NT2/D1 (cell line): Measurements from ENCODE around the gene LRIG3.
"Not testable (repeated sequence)": the region's sequence is repeated elsewhere in the genome, so short reads cannot be mapped to it uniquely, and the experiment has no call there.

Experiments used
- DNase-seq: peaks from one replicate; pipeline ENCODE4 v3.0.0-alpha.2; 2011; ENCODE audit warnings: low read depth, low spot score
- H3K27me3 ChIP-seq: 2 replicates; pipeline ENCODE4 v1.6.0; 2011; ENCODE audit warnings: mild to moderate bottlenecking; ENCODE audit not compliant: insufficient read length, insufficient read depth
- H3K36me3 ChIP-seq: 2 replicates; pipeline ENCODE4 v1.6.1; 2011; ENCODE audit warnings: mild to moderate bottlenecking, low read length, mixed read lengths; ENCODE audit not compliant: insufficient read depth, insufficient read length
- H3K4me1 ChIP-seq: 2 replicates; pipeline ENCODE4 v1.5.1; 2011; ENCODE audit not compliant: insufficient read depth, insufficient read length
- H3K4me3 ChIP-seq: 2 replicates; pipeline ENCODE4 v1.5.1; 2011; ENCODE audit warnings: low read depth; ENCODE audit not compliant: insufficient read length
- H3K9ac ChIP-seq: 2 replicates; pipeline ENCODE4 v1.6.0; 2011; ENCODE audit warnings: low read depth; ENCODE audit not compliant: insufficient read length
- H3K9me3 ChIP-seq: 2 replicates; pipeline ENCODE4 v1.5.1; 2011; ENCODE audit warnings: mild to moderate bottlenecking, low read length; ENCODE audit not compliant: insufficient read depth
- SUZ12 ChIP-seq: IDR thresholded peaks from 2 replicates; pipeline ENCODE4 v1.6.1; 2011; ENCODE audit not compliant: insufficient read length, insufficient read depth; ENCODE audit errors: extremely low read depth
- YY1 ChIP-seq: IDR thresholded peaks from 2 replicates; pipeline ENCODE4 v1.6.1; 2011; ENCODE audit not compliant: insufficient read length, insufficient read depth
- ZNF274 ChIP-seq: IDR thresholded peaks from 2 replicates; pipeline ENCODE4 v1.6.1; 2011; ENCODE audit warnings: mild to moderate bottlenecking, low read depth, low read length

The LRIG3 gene

DNA sequence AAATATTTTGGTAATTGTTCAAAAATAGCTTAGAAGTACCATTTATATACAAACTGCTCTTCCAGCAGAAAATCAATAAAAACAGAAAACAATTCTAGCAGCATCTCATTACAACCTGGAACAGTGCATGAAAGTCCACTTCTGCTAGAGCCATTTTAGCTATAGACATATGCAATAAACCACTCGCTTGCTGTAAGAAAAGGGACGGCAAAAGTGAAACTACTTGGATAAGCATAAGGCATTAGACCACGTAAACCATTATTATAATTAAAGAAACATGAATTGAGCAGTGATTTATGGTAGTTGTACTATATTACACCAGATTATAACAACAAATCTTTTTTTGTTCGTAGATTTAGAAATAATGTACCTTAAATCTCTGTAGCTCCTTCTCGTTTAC lies 48.7 kb downstream of the LRIG3 start:
- no peaks in the 10 kb centered on the region for H3K4me1 ChIP-seq
- H3K9me3 ChIP-seq = no peaks in the 10 kb centered on the region
- no peak overlapping the region for H3K9ac ChIP-seq
- TF ChIP-seq SUZ12 = no peak
- no peak for TF ChIP-seq ZNF274
- TF ChIP-seq YY1 = no peak
- no peak for DNase-seq
- H3K36me3 ChIP-seq = peaks cover 58% of the 10 kb centered on the region
- H3K4me3 ChIP-seq = no peak overlapping the region
- no peaks in the 10 kb centered on the region for H3K27me3 ChIP-seq

DNA sequence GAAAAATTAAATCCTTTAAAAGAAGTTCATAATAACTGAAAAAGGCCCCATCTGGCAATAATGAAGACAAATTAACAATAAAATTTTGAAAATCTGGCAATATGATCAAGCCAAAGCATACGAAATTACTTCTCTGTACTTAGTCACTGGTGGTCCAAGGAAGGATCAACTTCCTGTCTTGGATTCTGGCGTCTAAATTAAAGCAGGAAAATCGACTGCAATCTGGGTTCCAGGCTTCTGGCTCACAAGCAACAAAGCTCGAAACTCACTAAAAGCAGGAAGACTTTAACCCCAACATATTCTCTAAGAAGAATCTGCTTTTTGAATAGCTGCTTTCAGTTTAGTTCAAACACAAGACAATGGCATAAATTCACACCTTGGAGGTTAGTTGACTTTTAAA lies 49.7 kb downstream of the LRIG3 start:
- Histone ChIP-seq H3K4me1 (no peaks in the 10 kb centered on the region), H3K27me3 (no peaks in the 10 kb centered on the region), H3K36me3 (peaks cover 48% of the 10 kb centered on the region), H3K4me3 (no peak overlapping the region), H3K9ac (no peak overlapping the region), H3K9me3 (no peaks in the 10 kb centered on the region)
- TF ChIP-seq YY1 = no peak
- no peak for TF ChIP-seq SUZ12
- no peak for TF ChIP-seq ZNF274
- no peak for DNase-seq

DNA sequence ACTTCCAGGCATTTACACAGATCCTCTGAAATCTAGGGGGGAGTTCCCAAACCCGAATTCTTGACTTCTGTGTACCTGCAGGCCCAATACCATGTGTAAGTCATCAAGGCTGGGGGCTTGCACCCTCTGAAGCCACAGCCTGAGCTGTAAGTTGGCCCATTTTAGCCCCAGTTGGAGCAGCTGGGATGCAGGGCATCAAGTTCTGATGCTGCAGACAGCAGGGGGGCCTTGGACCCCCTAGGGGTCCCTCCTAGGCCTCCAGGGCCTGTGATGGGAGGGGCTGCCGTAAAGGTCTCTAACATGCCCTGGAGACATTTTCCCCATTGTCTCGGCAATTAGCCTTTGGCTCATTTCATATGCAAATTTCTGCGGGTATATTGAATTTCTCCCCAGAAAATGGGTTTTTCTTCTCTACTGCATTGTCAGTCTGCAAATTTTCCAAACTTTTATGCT lies 59.5 kb downstream of the LRIG3 start:
- DNase-seq = no peak

GRCh38 chr12:58860056-58860787 lies 60.1 kb downstream of the LRIG3 start:
- no peak for DNase-seq
- Histone ChIP-seq H3K9me3 (no peaks in the 10 kb centered on the region), H3K4me3 (no peak overlapping the region), H3K4me1 (no peaks in the 10 kb centered on the region), H3K36me3 (no peaks in the 10 kb centered on the region), H3K9ac (no peak overlapping the region), H3K27me3 (peaks cover 75% of the 10 kb centered on the region)
- TF ChIP-seq SUZ12 = no peak
- no peak for TF ChIP-seq ZNF274
- TF ChIP-seq YY1 = no peak

More for the DNA sequence above, 59.5 kb downstream of the LRIG3 start:
- Histone ChIP-seq H3K27me3 (peaks cover 75% of the 10 kb centered on the region), H3K9ac (no peak overlapping the region), H3K36me3 (no peaks in the 10 kb centered on the region), H3K4me1 (no peaks in the 10 kb centered on the region), H3K4me3 (no peak overlapping the region), H3K9me3 (no peaks in the 10 kb centered on the region)
- no peak for TF ChIP-seq ZNF274

DNA sequence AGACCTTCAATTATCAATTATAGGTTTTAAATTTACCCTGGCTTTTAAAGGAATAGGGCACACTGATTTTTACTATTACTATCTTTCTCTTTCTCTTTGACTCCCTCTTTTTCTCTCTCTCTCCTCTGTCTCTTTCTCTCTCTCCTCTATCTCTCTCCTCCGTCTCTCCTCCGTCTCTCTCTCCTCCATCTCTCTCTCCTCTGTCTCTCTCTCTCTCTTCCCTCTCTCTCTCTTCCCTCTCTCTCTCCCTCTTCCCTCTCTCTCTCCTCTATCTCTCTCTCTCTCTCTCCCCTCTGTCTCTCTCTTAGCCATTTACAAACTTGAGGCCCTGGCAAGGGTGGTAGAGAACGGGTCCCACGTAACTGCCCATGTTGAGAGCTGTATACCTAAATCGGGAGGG lies 62.3 kb downstream of the LRIG3 start:
- Histone ChIP-seq H3K4me3 (no peak overlapping the region), H3K9ac (no peak overlapping the region), H3K4me1 (no peaks in the 10 kb centered on the region), H3K27me3 (peaks cover 62% of the 10 kb centered on the region), H3K9me3 (no peaks in the 10 kb centered on the region), H3K36me3 (no peaks in the 10 kb centered on the region)
- TF ChIP-seq ZNF274 = no peak
- no peak for TF ChIP-seq SUZ12
- TF ChIP-seq YY1 = no peak
- no peak for DNase-seq

- not testable (repeated sequence) for H3K9me3 ChIP-seq, H3K4me1 ChIP-seq, DNase-seq, H3K4me3 ChIP-seq, H3K9ac ChIP-seq, H3K36me3 ChIP-seq
- peaks cover 54% of the 10 kb centered on the region for H3K27me3 ChIP-seq
Measured at GRCh38 chr12:58857206-58857605, 63.1 kb downstream of the LRIG3 start.

- H3K27me3 ChIP-seq = peaks cover 42% of the 10 kb centered on the region
- H3K9ac ChIP-seq, H3K9me3 ChIP-seq, H3K4me3 ChIP-seq, H3K4me1 ChIP-seq, DNase-seq, H3K36me3 ChIP-seq: not testable (repeated sequence)
Measured at GRCh38 chr12:58855630-58856029, 64.7 kb downstream of the LRIG3 start.

DNA sequence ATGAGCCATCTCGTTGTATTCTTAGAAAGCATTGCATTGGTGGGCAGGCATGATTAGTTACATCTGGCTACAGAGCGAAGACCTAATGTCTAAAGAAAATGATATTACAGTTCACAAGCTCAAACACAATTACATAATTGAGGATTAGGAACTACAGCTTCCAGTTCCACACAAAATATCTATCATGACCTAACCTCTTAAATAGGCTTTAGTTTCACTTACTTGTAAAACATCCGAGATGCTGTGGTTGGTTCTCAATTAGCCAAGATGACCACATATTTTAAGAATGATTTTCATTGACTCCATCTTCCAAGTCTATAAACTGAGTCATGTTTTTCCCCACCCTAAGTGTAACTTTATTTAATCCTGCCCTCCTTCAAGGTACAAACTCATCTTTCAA lies 69.5 kb downstream of the LRIG3 start:
- no peaks in the 10 kb centered on the region for H3K9me3 ChIP-seq
- H3K36me3 ChIP-seq = no peaks in the 10 kb centered on the region
- H3K4me3 ChIP-seq = no peak overlapping the region
- H3K27me3 ChIP-seq = no peaks in the 10 kb centered on the region
- no peak overlapping the region for H3K9ac ChIP-seq
- no peak for DNase-seq
- H3K4me1 ChIP-seq = no peaks in the 10 kb centered on the region
- no peak for TF ChIP-seq ZNF274
- no peak for TF ChIP-seq YY1
- no peak for TF ChIP-seq SUZ12
